Endodermal cell (in vitro differentiated cells): ENCODE results near the gene PRKAR1A. TPM values are rescaled to one million over a fixed set of nuclear protein-coding genes. Genes with fewer than 3 reads are reported as not detected.

ENCODE experiments used
- DNase-seq: peaks from one replicate; pipeline ENCODE4 v3.0.0-alpha.2; 2017
- H3K27ac ChIP-seq: 2 replicates; pipeline ENCODE4 v1.5.1; 2013; ENCODE audit warnings: mild to moderate bottlenecking, low read depth, low read length, moderate library complexity
- H3K27me3 ChIP-seq: 2 replicates; pipeline ENCODE4 v1.6.1; 2013; ENCODE audit warnings: mild to moderate bottlenecking, low read length, moderate library complexity; ENCODE audit not compliant: insufficient read depth, control insufficient read depth, poor library complexity, severe bottlenecking
- H3K36me3 ChIP-seq: 2 replicates; pipeline ENCODE4 v1.7.0; 2013; ENCODE audit warnings: mild to moderate bottlenecking, low read length, moderate library complexity; ENCODE audit not compliant: control insufficient read depth, insufficient read depth
- H3K4me1 ChIP-seq: one replicate; pipeline ENCODE4 v1.7.0; 2013; ENCODE audit warnings: low read length; ENCODE audit not compliant: control insufficient read depth, insufficient read depth
- H3K4me3 ChIP-seq: 2 replicates; pipeline ENCODE4 v1.5.1; 2013; ENCODE audit warnings: mild to moderate bottlenecking, low read length, moderate library complexity
- H3K9ac ChIP-seq: 2 replicates; pipeline ENCODE4 v1.6.1; 2013; ENCODE audit warnings: mild to moderate bottlenecking, low read length, moderate library complexity; ENCODE audit not compliant: poor library complexity, severe bottlenecking; ENCODE audit errors: extremely low read depth
- H3K9me3 ChIP-seq: 2 replicates; pipeline ENCODE4 v1.6.1; 2013; ENCODE audit warnings: mild to moderate bottlenecking, low read length, moderate library complexity; ENCODE audit not compliant: control insufficient read depth
- H3K27ac Mint-ChIP-seq: 2 replicates; pipeline ENCODE4 v1.8.0; 2020; ENCODE audit warnings: mixed read lengths
- H3K27me3 Mint-ChIP-seq: 2 replicates; pipeline ENCODE4 v1.8.0; 2021; ENCODE audit warnings: mild to moderate bottlenecking, mixed read lengths; ENCODE audit not compliant: insufficient read depth
- H3K36me3 Mint-ChIP-seq: 2 replicates; pipeline ENCODE4 v1.8.0; 2020; ENCODE audit warnings: low read depth, mixed read lengths
- H3K4me1 Mint-ChIP-seq: 2 replicates; pipeline ENCODE4 v1.8.0; 2020; ENCODE audit warnings: mixed read lengths
- H3K4me3 Mint-ChIP-seq: 2 replicates; pipeline ENCODE4 v1.8.0; 2020; ENCODE audit warnings: mild to moderate bottlenecking, moderate library complexity, mixed read lengths
- H3K9me3 Mint-ChIP-seq: 2 replicates; pipeline ENCODE4 v1.8.0; 2020; ENCODE audit warnings: mild to moderate bottlenecking, mixed read lengths
- CTCF ChIP-seq: fragments of 200-600 bp; sonication (generic); conservative IDR thresholded peaks from 2 replicates; pipeline ENCODE4 v1.5.0; 2021; ENCODE audit warnings: antibody characterized with exemption, mild to moderate bottlenecking
- WGBS, 2 experiments: methylation state at CpG; one replicate each; pipeline versions ENCODE4 v1.1.5 to v1.1.7; 2013; ENCODE audit warnings: missing lambda C conversion rate in 2 of 2, mixed read lengths in 1 of 2; ENCODE audit not compliant: insufficient coverage in 1 of 2, insufficient read length in 1 of 2; 5-methylcytosine and 5-hydroxymethylcytosine counted together
- total RNA-seq, 2 donors: library from RNA; stranded (reverse); fragmentation: NEBNext Ultra II Directional in 1 of 2; extraction: Animal tissue kit (Norgen Biotek cat#: 25700) in 1 of 2; gene quantifications; 2 replicates in 1 of 2; 3 replicates in 1 of 2; pipeline ENCODE4 v1.2.1, GENCODE V29; 2021

Gene PRKAR1A
- total RNA-seq, 2 donors from 2014 or later = 194 to 227 TPM

DNA sequence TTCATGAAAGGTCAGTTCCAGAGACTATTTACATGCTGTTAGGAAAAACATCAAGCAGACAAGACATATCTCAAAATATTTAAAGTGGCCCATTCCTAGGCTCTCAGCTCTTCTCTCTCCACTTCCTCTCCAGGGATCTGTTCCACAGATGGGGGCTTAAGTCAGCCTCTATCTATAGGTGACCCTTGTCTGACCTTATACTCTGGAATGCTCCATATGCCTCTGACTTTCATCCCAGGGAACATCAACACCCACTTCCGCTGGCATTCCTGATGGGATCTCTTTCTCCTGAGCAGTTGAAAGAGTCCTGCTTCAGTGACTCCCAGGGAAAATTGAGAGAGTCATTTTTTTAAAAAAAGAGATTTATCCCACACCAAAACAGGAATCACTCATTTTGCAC, 43.4 kb upstream of the PRKAR1A start:
- Mint-ChIP-seq H3K4me1 (no peaks in the 10 kb centered on the region), H3K27me3 (no peaks in the 10 kb centered on the region), H3K4me3 (no peak overlapping the region), H3K36me3 (no peaks in the 10 kb centered on the region), H3K27ac (no peak overlapping the region), H3K9me3 (peaks cover 4% of the 10 kb centered on the region)
- H3K9ac ChIP-seq = no peak overlapping the region
- H3K4me3 ChIP-seq = no peak overlapping the region
- no peak overlapping the region for H3K27ac ChIP-seq
- H3K9me3 ChIP-seq = no peaks in the 10 kb centered on the region
- no peak for TF ChIP-seq CTCF
- no peaks in the 10 kb centered on the region for H3K36me3 ChIP-seq
- peak; percentile 74 for DNase-seq
- 95% methylated on average over 1 of the region's 1 CpG; no CpG with 5 or more reads in 1 of the 2 experiments for WGBS, 2 experiments
- no peaks in the 10 kb centered on the region for H3K27me3 ChIP-seq
- no peaks in the 10 kb centered on the region for H3K4me1 ChIP-seq

DNA sequence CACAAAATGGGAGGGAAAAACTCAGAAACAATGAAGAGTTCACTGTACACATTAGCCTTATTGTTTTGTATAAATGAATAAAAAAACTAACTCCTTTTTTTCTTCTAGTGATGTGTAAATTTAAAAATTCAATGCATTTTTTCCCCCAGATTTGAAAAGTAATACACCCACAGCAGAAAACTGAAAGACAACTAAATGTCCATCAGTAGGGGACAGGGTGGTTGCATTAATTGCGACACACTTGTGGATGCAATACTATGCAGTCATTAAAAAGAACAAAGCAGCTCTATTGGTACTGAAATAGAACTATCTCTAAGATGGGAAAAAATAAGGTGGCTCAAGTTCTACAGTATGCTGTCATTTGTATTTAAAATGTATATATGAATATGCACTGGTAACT, 41.3 kb upstream of the PRKAR1A start:
- no peak overlapping the region for H3K27ac Mint-ChIP-seq
- H3K4me3 ChIP-seq = no peak overlapping the region
- no peaks in the 10 kb centered on the region for H3K9me3 ChIP-seq
- DNase-seq = no peak
- H3K27me3 Mint-ChIP-seq = no peaks in the 10 kb centered on the region
- H3K4me1 Mint-ChIP-seq = peaks cover 2% of the 10 kb centered on the region
- H3K4me1 ChIP-seq = no peaks in the 10 kb centered on the region
- no peak for TF ChIP-seq CTCF
- no peak overlapping the region for H3K4me3 Mint-ChIP-seq
- no peak overlapping the region for H3K9ac ChIP-seq
- H3K36me3 Mint-ChIP-seq = no peaks in the 10 kb centered on the region
- no peaks in the 10 kb centered on the region for H3K36me3 ChIP-seq
- H3K9me3 Mint-ChIP-seq = peaks cover 4% of the 10 kb centered on the region
- WGBS, 2 experiments = 90 to 100% methylated on average over 1 of the region's 1 CpG
- H3K27me3 ChIP-seq = no peaks in the 10 kb centered on the region
- H3K27ac ChIP-seq = no peak overlapping the region

DNA sequence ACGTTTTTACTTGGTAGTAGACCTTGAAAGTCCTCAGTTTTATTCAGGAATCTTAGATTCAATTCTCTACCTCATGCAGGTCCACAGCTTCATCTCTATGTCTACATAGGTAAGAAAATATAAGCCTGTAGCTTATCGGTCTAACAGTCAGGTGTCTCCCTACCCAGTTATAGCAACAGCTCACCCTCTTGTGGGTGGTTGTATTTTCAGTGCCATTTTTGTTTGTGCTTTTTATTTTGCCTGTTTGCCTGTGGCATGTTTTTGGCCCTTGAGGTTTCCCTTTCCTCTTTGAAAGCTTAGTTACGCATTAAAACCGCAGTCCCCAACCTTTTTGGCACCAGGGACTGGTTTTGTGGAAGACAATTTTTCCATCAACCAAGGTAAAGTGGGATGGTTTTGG, 31.3 kb upstream of the PRKAR1A start:
- Mint-ChIP-seq H3K27me3 (no peaks in the 10 kb centered on the region), H3K9me3 (peaks cover 3% of the 10 kb centered on the region), H3K36me3 (no peaks in the 10 kb centered on the region), H3K27ac (no peak overlapping the region), H3K4me1 (no peaks in the 10 kb centered on the region), H3K4me3 (no peak overlapping the region)
- Histone ChIP-seq H3K9me3 (no peaks in the 10 kb centered on the region), H3K4me3 (no peak overlapping the region), H3K36me3 (no peaks in the 10 kb centered on the region), H3K9ac (no peak overlapping the region), H3K4me1 (no peaks in the 10 kb centered on the region), H3K27me3 (no peaks in the 10 kb centered on the region), H3K27ac (no peak overlapping the region)
- 71 to 92% methylated on average over 1 to 4 of the region's 4 CpGs for WGBS, 2 experiments
- no peak for DNase-seq
- no peak for TF ChIP-seq CTCF
